ENCODE measurements around the gene ITGA6.

The ITGA6 gene

GRCh38 chr2:172425336-172425735, 2.0 kb upstream of the ITGA6 start:
- FAIRE-seq = no peak
- DNase-seq (ENCODE audit: insufficient read length) = no peak
- no peak for TF ChIP-seq POLR2AphosphoS5 (IDR thresholded peaks at IDR 0.05; ENCODE audit: low read depth, low read length)
- no peak for TF ChIP-seq POLR2A (IDR thresholded peaks at IDR 0.05; ENCODE audit: low read depth, low read length)
- no peak for TF ChIP-seq TAF1 (IDR thresholded peaks at IDR 0.05; ENCODE audit: borderline replicate concordance, low read depth, low read length)

GRCh38 chr2:172426635-172427255, 641 bp upstream of the ITGA6 start:
- no peak for FAIRE-seq
- TF ChIP-seq POLR2AphosphoS5 (IDR thresholded peaks at IDR 0.05; ENCODE audit: low read depth, low read length) = no peak
- no peak for TF ChIP-seq TAF1 (IDR thresholded peaks at IDR 0.05; ENCODE audit: borderline replicate concordance, low read depth, low read length)
- no peak for TF ChIP-seq POLR2A (IDR thresholded peaks at IDR 0.05; ENCODE audit: low read depth, low read length)
- no peak for DNase-seq (ENCODE audit: insufficient read length)

GRCh38 chr2:172427990-172428831, 825 bp downstream of the ITGA6 start:
- TF ChIP-seq TAF1 (IDR thresholded peaks at IDR 0.05; ENCODE audit: borderline replicate concordance, low read depth, low read length) (no peak), POLR2A (IDR thresholded peaks at IDR 0.05; ENCODE audit: low read depth, low read length) (no peak), POLR2AphosphoS5 (IDR thresholded peaks at IDR 0.05; ENCODE audit: low read depth, low read length) (no peak)
- no peak for FAIRE-seq
- no peak for DNase-seq (ENCODE audit: insufficient read length)

GRCh38 chr2:172428832-172429210, 1.4 kb downstream of the ITGA6 start:
- DNase-seq (ENCODE audit: insufficient read length) (no peak), FAIRE-seq (no peak)
- TF ChIP-seq TAF1 (IDR thresholded peaks at IDR 0.05; ENCODE audit: borderline replicate concordance, low read depth, low read length) = no peak
- no peak for TF ChIP-seq POLR2AphosphoS5 (IDR thresholded peaks at IDR 0.05; ENCODE audit: low read depth, low read length)
- TF ChIP-seq POLR2A (IDR thresholded peaks at IDR 0.05; ENCODE audit: low read depth, low read length) = no peak

- DNase-seq (ENCODE audit: insufficient read length) (no peak), FAIRE-seq (no peak)
- TF ChIP-seq POLR2A (IDR thresholded peaks at IDR 0.05; ENCODE audit: low read depth, low read length) (no peak), POLR2AphosphoS5 (IDR thresholded peaks at IDR 0.05; ENCODE audit: low read depth, low read length) (no peak), TAF1 (IDR thresholded peaks at IDR 0.05; ENCODE audit: borderline replicate concordance, low read depth, low read length) (no peak)
Observed at GRCh38 chr2:172429301-172429968, 2.0 kb downstream of the ITGA6 start.

- TF ChIP-seq POLR2A (IDR thresholded peaks at IDR 0.05; ENCODE audit: low read depth, low read length) (no peak), TAF1 (IDR thresholded peaks at IDR 0.05; ENCODE audit: borderline replicate concordance, low read depth, low read length) (no peak), POLR2AphosphoS5 (IDR thresholded peaks at IDR 0.05; ENCODE audit: low read depth, low read length) (no peak)
- DNase-seq (ENCODE audit: insufficient read length) (no peak), FAIRE-seq (no peak)
Observed at GRCh38 chr2:172430027-172430426, 2.6 kb downstream of the ITGA6 start.

- no peak for FAIRE-seq
Observed at GRCh38 chr2:172430678-172431077, 3.3 kb downstream of the ITGA6 start.

GRCh38 chr2:172431463-172431862, 4.1 kb downstream of the ITGA6 start:
- no peak for FAIRE-seq
- no peak for TF ChIP-seq TAF1 (IDR thresholded peaks at IDR 0.05; ENCODE audit: borderline replicate concordance, low read depth, low read length)
- TF ChIP-seq POLR2AphosphoS5 (IDR thresholded peaks at IDR 0.05; ENCODE audit: low read depth, low read length) = no peak
- TF ChIP-seq POLR2A (IDR thresholded peaks at IDR 0.05; ENCODE audit: low read depth, low read length) = no peak
- no peak for DNase-seq (ENCODE audit: insufficient read length)

More at GRCh38 chr2:172430678-172431077, 3.3 kb downstream of the ITGA6 start:
- TF ChIP-seq POLR2A (IDR thresholded peaks at IDR 0.05; ENCODE audit: low read depth, low read length) (no peak), TAF1 (IDR thresholded peaks at IDR 0.05; ENCODE audit: borderline replicate concordance, low read depth, low read length) (no peak), POLR2AphosphoS5 (IDR thresholded peaks at IDR 0.05; ENCODE audit: low read depth, low read length) (no peak)
- no peak for DNase-seq (ENCODE audit: insufficient read length)

- no peak for FAIRE-seq
- TF ChIP-seq POLR2AphosphoS5 (IDR thresholded peaks at IDR 0.05; ENCODE audit: low read depth, low read length) = no peak
- TF ChIP-seq TAF1 (IDR thresholded peaks at IDR 0.05; ENCODE audit: borderline replicate concordance, low read depth, low read length) = no peak
- no peak for TF ChIP-seq POLR2A (IDR thresholded peaks at IDR 0.05; ENCODE audit: low read depth, low read length)
- DNase-seq (ENCODE audit: insufficient read length) = no peak
Observed at GRCh38 chr2:172431993-172432392, 4.6 kb downstream of the ITGA6 start.

- FAIRE-seq = no peak
- DNase-seq (ENCODE audit: insufficient read length) = no peak
- TF ChIP-seq POLR2AphosphoS5 (IDR thresholded peaks at IDR 0.05; ENCODE audit: low read depth, low read length) = no peak
- no peak for TF ChIP-seq TAF1 (IDR thresholded peaks at IDR 0.05; ENCODE audit: borderline replicate concordance, low read depth, low read length)
Observed at GRCh38 chr2:172433144-172433543, 5.8 kb downstream of the ITGA6 start.

GRCh38 chr2:172434821-172435605, 7.6 kb downstream of the ITGA6 start:
- TF ChIP-seq POLR2A (IDR thresholded peaks at IDR 0.05; ENCODE audit: low read depth, low read length) (no peak), TAF1 (IDR thresholded peaks at IDR 0.05; ENCODE audit: borderline replicate concordance, low read depth, low read length) (no peak), POLR2AphosphoS5 (IDR thresholded peaks at IDR 0.05; ENCODE audit: low read depth, low read length) (no peak)
- DNase-seq (ENCODE audit: insufficient read length) (no peak), FAIRE-seq (no peak)

All from GM12892 (cell line).